HepG2 (cell line): ENCODE data around the gene DAAM1. TPM values are rescaled to one million over a fixed set of nuclear protein-coding genes. Genes with fewer than 3 reads are reported as not detected.

Experiments
- CAMTA2 ChIP-seq: sonication (generic); formaldehyde crosslinking; IDR thresholded peaks from 2 replicates; pipeline ENCODE4 v1.4.0; 2020; ENCODE audit warnings: mild to moderate bottlenecking, missing genetic modification reagents, borderline replicate concordance
- CBFB ChIP-seq: sonication (generic); formaldehyde crosslinking; IDR thresholded peaks from 2 replicates; pipeline ENCODE4 v1.4.0; 2020; ENCODE audit warnings: missing genetic modification reagents
- CBX2 ChIP-seq, 2 experiments: fragments of 200-600 bp in 1 of 2; sonication (generic); formaldehyde crosslinking in 1 of 2; IDR thresholded peaks; 2 replicates each; pipeline versions ENCODE4 v1.7.0 to v1.8.1; 2018 to 2022; ENCODE audit warnings: low read depth in 2 of 2, low read length in 1 of 2, mild to moderate bottlenecking in 1 of 2, missing genetic modification reagents in 1 of 2
- EED ChIP-seq: sonication (generic); formaldehyde crosslinking; IDR thresholded peaks from 2 replicates; pipeline ENCODE4 v1.5.0; 2020; ENCODE audit warnings: mild to moderate bottlenecking, missing genetic modification reagents
- FOXJ3 ChIP-seq: sonication (generic); formaldehyde crosslinking; IDR thresholded peaks from 2 replicates; pipeline ENCODE4 v1.4.0; 2020; ENCODE audit warnings: missing genetic modification reagents, mild to moderate bottlenecking, borderline replicate concordance
- FOXK2 ChIP-seq: fragments of 450-650 bp; IDR thresholded peaks from 2 replicates; pipeline ENCODE4 v1.6.1; 2016
- GFI1 ChIP-seq: sonication (generic); formaldehyde crosslinking; IDR thresholded peaks from 2 replicates; pipeline ENCODE4 v1.5.0; 2020; ENCODE audit warnings: missing genetic modification reagents, mild to moderate bottlenecking, borderline replicate concordance
- MAFG ChIP-seq: sonication (generic); formaldehyde crosslinking; IDR thresholded peaks from 2 replicates; pipeline ENCODE4 v1.5.1; 2020; ENCODE audit warnings: mild to moderate bottlenecking, missing genetic modification reagents
- MBNL3 ChIP-seq: fragments of 250-450 bp; sonication (Bioruptor Pico); conservative IDR thresholded peaks from 2 replicates; pipeline ENCODE4 v1.8.0; 2022; ENCODE audit warnings: mild to moderate bottlenecking, inconsistent platforms
- POLR2AphosphoS2 ChIP-seq: IDR thresholded peaks from 2 replicates; pipeline ENCODE4 v1.6.1; 2011; ENCODE audit warnings: low read depth, low read length, improper control_type of control experiment
- RBFOX2 ChIP-seq: fragments of 200-400 bp; formaldehyde crosslinking; IDR thresholded peaks from 2 replicates; pipeline ENCODE4 v1.6.1; 2017; ENCODE audit warnings: low read depth, mild to moderate bottlenecking, low read length
- SKI ChIP-seq: fragments of 450-650 bp; IDR thresholded peaks from one replicate; pipeline ENCODE4 v1.6.1; 2018; ENCODE audit warnings: mild to moderate bottlenecking; ENCODE audit not compliant: partially characterized antibody
- TAF15 ChIP-seq: fragments of 200-400 bp; formaldehyde crosslinking; IDR thresholded peaks from one replicate; pipeline ENCODE4 v1.6.1; 2018; ENCODE audit warnings: mild to moderate bottlenecking, low read depth, low read length; ENCODE audit not compliant: poor library complexity, severe bottlenecking
- TCF7 ChIP-seq: sonication (generic); IDR thresholded peaks from 2 replicates; pipeline ENCODE4 v1.6.1; 2016; ENCODE audit warnings: antibody characterized with exemption, low read depth
- ZBTB21 ChIP-seq: sonication (generic); formaldehyde crosslinking; IDR thresholded peaks from 2 replicates; pipeline ENCODE4 v1.4.0; 2020; ENCODE audit warnings: missing genetic modification reagents
- ZBTB42 ChIP-seq: sonication (generic); formaldehyde crosslinking; IDR thresholded peaks from 2 replicates; pipeline ENCODE4 v1.5.0; 2020; ENCODE audit warnings: mild to moderate bottlenecking, missing genetic modification reagents
- ZMYM4 ChIP-seq: sonication (generic); formaldehyde crosslinking; IDR thresholded peaks from 2 replicates; pipeline ENCODE4 v1.8.1; 2023; ENCODE audit warnings: mild to moderate bottlenecking, missing genetic modification reagents
- ZNF230 ChIP-seq: sonication (generic); formaldehyde crosslinking; IDR thresholded peaks from 2 replicates; pipeline ENCODE4 v1.4.0; 2020; ENCODE audit warnings: mild to moderate bottlenecking, missing genetic modification reagents
- ZNF430 ChIP-seq: sonication (generic); formaldehyde crosslinking; IDR thresholded peaks from 2 replicates; pipeline ENCODE4 v1.9.0; 2021; ENCODE audit warnings: mild to moderate bottlenecking, missing genetic modification reagents
- ZNF570 ChIP-seq: sonication (generic); formaldehyde crosslinking; IDR thresholded peaks from 2 replicates; pipeline ENCODE4 v1.4.0; 2020; ENCODE audit warnings: mild to moderate bottlenecking, missing genetic modification reagents, borderline replicate concordance
- polyA plus RNA-seq, 8 experiments: library from polyadenylated mRNA; depleted of rRNA in 3 of 8; stranded (reverse) in 7 of 8; unstranded in 1 of 8; fragments of >200 nt; fragmentation: Illumina TruSeq in 4 of 8; extraction: Trizol in 4 of 8; gene quantifications; 2 replicates each; pipeline versions ENCODE4 v1.2.1 to v1.2.3, GENCODE V29; 2011 to 2016; ENCODE audit warnings: low read depth in 4 of 8, missing spikeins in 1 of 8, mixed read lengths in 1 of 8; ENCODE audit not compliant: insufficient read depth in 1 of 8
- total RNA-seq, 5 experiments: library from RNA; depleted of rRNA; stranded (reverse); fragments of >200 nt; fragmentation: Illumina TruSeq; extraction: Trizol; gene quantifications; 2 replicates each; pipeline ENCODE4 v1.2.3, GENCODE V29; 2016; ENCODE audit warnings: low read depth in 1 of 5
- TF ChIP-seq, protein P1 (sequence below), 2 experiments: sonication (generic) in 1 of 2; formaldehyde crosslinking in 1 of 2; IDR thresholded peaks; 2 replicates each; pipeline versions ENCODE4 v1.4.0 to v1.6.1; 2018 to 2020; ENCODE audit warnings: missing genetic modification reagents in 2 of 2, borderline replicate concordance in 1 of 2, low read depth in 1 of 2, mild to moderate bottlenecking in 1 of 2, missing biosample characterization in 1 of 2
- TF ChIP-seq, protein P2 (sequence below): sonication (generic); formaldehyde crosslinking; IDR thresholded peaks from 2 replicates; pipeline ENCODE4 v1.4.0; 2020; ENCODE audit warnings: missing genetic modification reagents
- TF ChIP-seq, protein P3 (sequence below): IDR thresholded peaks from 2 replicates; pipeline ENCODE4 v1.6.1; 2016; ENCODE audit warnings: low read depth, missing genetic modification reagents, missing compliant biosample characterization

Gene DAAM1
- total and polyA plus RNA-seq, 2 of the 13 experiments (the other 11 are each of a cell fraction or from before 2014, with no cell fraction given): 10.9 to 24.5 TPM

DNA sequence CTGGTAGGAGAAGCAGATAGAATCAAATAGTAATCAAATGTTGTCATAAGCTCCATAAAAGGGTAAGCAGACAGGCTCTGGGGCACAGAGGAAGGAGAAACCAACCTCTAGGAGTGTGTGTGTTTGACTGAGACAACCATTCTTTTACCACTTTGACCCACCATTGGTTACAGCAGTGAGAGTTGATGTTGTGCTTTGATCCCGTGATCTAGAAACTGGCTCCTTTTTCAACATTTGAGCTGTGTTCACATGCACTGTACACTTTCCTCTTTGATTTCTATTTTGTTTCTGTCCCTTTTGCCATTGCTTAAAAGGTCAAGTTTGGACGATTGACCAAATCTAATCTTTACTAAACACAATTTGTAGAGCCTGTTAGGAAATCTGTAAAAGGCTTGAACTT is 108.0 kb downstream of the DAAM1 start (continued):
- TF ChIP-seq, protein P1, sequence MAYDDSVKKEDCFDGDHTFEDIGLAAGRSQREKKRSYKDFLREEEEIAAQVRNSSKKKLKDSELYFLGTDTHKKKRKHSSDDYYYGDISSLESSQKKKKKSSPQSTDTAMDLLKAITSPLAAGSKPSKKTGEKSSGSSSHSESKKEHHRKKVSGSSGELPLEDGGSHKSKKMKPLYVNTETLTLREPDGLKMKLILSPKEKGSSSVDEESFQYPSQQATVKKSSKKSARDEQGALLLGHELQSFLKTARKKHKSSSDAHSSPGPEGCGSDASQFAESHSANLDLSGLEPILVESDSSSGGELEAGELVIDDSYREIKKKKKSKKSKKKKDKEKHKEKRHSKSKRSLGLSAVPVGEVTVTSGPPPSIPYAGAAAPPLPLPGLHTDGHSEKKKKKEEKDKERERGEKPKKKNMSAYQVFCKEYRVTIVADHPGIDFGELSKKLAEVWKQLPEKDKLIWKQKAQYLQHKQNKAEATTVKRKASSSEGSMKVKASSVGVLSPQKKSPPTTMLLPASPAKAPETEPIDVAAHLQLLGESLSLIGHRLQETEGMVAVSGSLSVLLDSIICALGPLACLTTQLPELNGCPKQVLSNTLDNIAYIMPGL (CRISPR knock-in tag; IDR thresholded peaks at IDR 0.05; ENCODE audit: borderline replicate concordance in 1 of 2, low read depth in 1 of 2): no peak
- TF ChIP-seq RBFOX2: peak; percentile 31; the same call in 1 of the 2 replicates
- peak; percentile 5; the same call in 1 of the 2 replicates for TF ChIP-seq FOXJ3 (CRISPR knock-in tag)
- TF ChIP-seq, protein P2, sequence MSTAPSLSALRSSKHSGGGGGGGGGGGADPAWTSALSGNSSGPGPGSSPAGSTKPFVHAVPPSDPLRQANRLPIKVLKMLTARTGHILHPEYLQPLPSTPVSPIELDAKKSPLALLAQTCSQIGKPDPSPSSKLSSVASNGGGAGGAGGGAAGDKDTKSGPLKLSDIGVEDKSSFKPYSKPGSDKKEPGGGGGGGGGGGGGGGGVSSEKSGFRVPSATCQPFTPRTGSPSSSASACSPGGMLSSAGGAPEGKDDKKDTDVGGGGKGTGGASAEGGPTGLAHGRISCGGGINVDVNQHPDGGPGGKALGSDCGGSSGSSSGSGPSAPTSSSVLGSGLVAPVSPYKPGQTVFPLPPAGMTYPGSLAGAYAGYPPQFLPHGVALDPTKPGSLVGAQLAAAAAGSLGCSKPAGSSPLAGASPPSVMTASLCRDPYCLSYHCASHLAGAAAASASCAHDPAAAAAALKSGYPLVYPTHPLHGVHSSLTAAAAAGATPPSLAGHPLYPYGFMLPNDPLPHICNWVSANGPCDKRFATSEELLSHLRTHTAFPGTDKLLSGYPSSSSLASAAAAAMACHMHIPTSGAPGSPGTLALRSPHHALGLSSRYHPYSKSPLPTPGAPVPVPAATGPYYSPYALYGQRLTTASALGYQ (CRISPR knock-in tag): no peak
- no peak for TF ChIP-seq SKI
- no peak for TF ChIP-seq EED
- TF ChIP-seq ZNF430 (CRISPR knock-in tag): 0 out of 2 replicates have a peak, but pooled peaks have one; percentile 28
- TF ChIP-seq ZNF230 (CRISPR knock-in tag): no peak
- TF ChIP-seq TAF15: no peak
- TF ChIP-seq TCF7: peak; percentile 45
- TF ChIP-seq POLR2AphosphoS2: no peak
- TF ChIP-seq ZNF570 (CRISPR knock-in tag): no peak
- TF ChIP-seq, protein P3, sequence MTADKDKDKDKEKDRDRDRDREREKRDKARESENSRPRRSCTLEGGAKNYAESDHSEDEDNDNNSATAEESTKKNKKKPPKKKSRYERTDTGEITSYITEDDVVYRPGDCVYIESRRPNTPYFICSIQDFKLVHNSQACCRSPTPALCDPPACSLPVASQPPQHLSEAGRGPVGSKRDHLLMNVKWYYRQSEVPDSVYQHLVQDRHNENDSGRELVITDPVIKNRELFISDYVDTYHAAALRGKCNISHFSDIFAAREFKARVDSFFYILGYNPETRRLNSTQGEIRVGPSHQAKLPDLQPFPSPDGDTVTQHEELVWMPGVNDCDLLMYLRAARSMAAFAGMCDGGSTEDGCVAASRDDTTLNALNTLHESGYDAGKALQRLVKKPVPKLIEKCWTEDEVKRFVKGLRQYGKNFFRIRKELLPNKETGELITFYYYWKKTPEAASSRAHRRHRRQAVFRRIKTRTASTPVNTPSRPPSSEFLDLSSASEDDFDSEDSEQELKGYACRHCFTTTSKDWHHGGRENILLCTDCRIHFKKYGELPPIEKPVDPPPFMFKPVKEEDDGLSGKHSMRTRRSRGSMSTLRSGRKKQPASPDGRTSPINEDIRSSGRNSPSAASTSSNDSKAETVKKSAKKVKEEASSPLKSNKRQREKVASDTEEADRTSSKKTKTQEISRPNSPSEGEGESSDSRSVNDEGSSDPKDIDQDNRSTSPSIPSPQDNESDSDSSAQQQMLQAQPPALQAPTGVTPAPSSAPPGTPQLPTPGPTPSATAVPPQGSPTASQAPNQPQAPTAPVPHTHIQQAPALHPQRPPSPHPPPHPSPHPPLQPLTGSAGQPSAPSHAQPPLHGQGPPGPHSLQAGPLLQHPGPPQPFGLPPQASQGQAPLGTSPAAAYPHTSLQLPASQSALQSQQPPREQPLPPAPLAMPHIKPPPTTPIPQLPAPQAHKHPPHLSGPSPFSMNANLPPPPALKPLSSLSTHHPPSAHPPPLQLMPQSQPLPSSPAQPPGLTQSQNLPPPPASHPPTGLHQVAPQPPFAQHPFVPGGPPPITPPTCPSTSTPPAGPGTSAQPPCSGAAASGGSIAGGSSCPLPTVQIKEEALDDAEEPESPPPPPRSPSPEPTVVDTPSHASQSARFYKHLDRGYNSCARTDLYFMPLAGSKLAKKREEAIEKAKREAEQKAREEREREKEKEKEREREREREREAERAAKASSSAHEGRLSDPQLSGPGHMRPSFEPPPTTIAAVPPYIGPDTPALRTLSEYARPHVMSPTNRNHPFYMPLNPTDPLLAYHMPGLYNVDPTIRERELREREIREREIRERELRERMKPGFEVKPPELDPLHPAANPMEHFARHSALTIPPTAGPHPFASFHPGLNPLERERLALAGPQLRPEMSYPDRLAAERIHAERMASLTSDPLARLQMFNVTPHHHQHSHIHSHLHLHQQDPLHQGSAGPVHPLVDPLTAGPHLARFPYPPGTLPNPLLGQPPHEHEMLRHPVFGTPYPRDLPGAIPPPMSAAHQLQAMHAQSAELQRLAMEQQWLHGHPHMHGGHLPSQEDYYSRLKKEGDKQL (CRISPR knock-in tag): no peak
- no peak for TF ChIP-seq MBNL3 (CRISPR knock-in tag)
- TF ChIP-seq CBX2 (IDR thresholded peaks at IDR 0.05; ENCODE audit: low read depth, low read length): no peak
- no peak for TF ChIP-seq CBX2 (CRISPR knock-in tag; IDR thresholded peaks at IDR 0.05; ENCODE audit: low read depth)
- TF ChIP-seq GFI1 (CRISPR knock-in tag): 0 out of 2 replicates have a peak, but pooled peaks have one; percentile 23
- no peak for TF ChIP-seq ZMYM4
- TF ChIP-seq CBFB (CRISPR knock-in tag): no peak
- no peak for TF ChIP-seq MAFG (CRISPR knock-in tag)
- TF ChIP-seq ZBTB21: no peak
- TF ChIP-seq CAMTA2: no peak
- TF ChIP-seq ZBTB42 (CRISPR knock-in tag): no peak
- TF ChIP-seq FOXK2: no peak
